Calu3 (cell line): ENCODE results near the gene SAMD5. TPM values are rescaled to one million over a fixed set of nuclear protein-coding genes. Genes with fewer than 3 reads are reported as not detected.

Source experiments
- BruUV-seq: library from RNA; stranded (reverse); fragments of 400-500 nt; replicated peaks from 2 replicates; lab custom pipeline; 2021; lab: Mats Ljungman, UMichigan
- CTCF ChIA-PET: fragments of 300-600 bp; sonication (Branson Sonifier 250); formaldehyde crosslinking; loops from one replicate; lab custom pipeline; 2022; ENCODE audit warnings: antibody characterized with exemption; lab: Charles Lee
- DNase-seq: peaks from one replicate; pipeline ENCODE4 v3.0.0; 2022
- H3K27ac Mint-ChIP-seq: one replicate; pipeline ENCODE4 v1.8.0; 2022; ENCODE audit warnings: mixed read lengths; ENCODE audit not compliant: unreplicated experiment
- H3K27me3 Mint-ChIP-seq: one replicate; pipeline ENCODE4 v1.8.0; 2022; ENCODE audit warnings: mixed read lengths; ENCODE audit not compliant: unreplicated experiment
- H3K36me3 Mint-ChIP-seq: one replicate; pipeline ENCODE4 v1.8.0; 2022; ENCODE audit warnings: mild to moderate bottlenecking, moderate library complexity, mixed read lengths; ENCODE audit not compliant: insufficient read depth, unreplicated experiment
- H3K4me1 Mint-ChIP-seq: one replicate; pipeline ENCODE4 v1.8.0; 2022; ENCODE audit warnings: mild to moderate bottlenecking, low read depth, mixed read lengths; ENCODE audit not compliant: unreplicated experiment
- H3K4me3 Mint-ChIP-seq: one replicate; pipeline ENCODE4 v1.8.0; 2022; ENCODE audit warnings: mild to moderate bottlenecking, low read depth, moderate library complexity, mixed read lengths; ENCODE audit not compliant: unreplicated experiment
- H3K9me3 Mint-ChIP-seq: one replicate; pipeline ENCODE4 v1.8.0; 2022; ENCODE audit warnings: low read depth, mixed read lengths; ENCODE audit not compliant: unreplicated experiment
- CTCF ChIP-seq: fragments of 200-600 bp; IDR thresholded peaks from one replicate; pipeline ENCODE4 v1.8.0; 2022; ENCODE audit warnings: antibody characterized with exemption; ENCODE audit not compliant: unreplicated experiment
- intact Hi-C: fragments of 100-400 bp; cut with micrococcal nuclease; formaldehyde crosslinking; loops from one replicate; pipeline ENCODE4 v1.10.0; 2022; ENCODE audit not compliant: unreplicated experiment
- total RNA-seq: library from RNA; stranded (reverse); gene quantifications from 2 replicates; pipeline ENCODE4 v1.2.3, GENCODE V29; 2022

Gene SAMD5
- total RNA-seq, 1 experiment from 2014 or later, result 0.76 TPM

- no peaks in the 10 kb centered on the region for H3K36me3 Mint-ChIP-seq
- no peak for TF ChIP-seq CTCF
- no peak overlapping the region for H3K4me3 Mint-ChIP-seq
- intact Hi-C loops, result no loop called here
- no peak for DNase-seq
- no peaks in the 10 kb centered on the region for H3K27me3 Mint-ChIP-seq
- CTCF ChIA-PET, result no interaction called here
- no peak overlapping the region for H3K27ac Mint-ChIP-seq
- H3K4me1 Mint-ChIP-seq, result no peaks in the 10 kb centered on the region
- no peaks in the 10 kb centered on the region for H3K9me3 Mint-ChIP-seq
- no TSS peak for BruUV-seq
Measured at GRCh38 chr6:147546501-147547368, 38.2 kb downstream of the SAMD5 start.

GRCh38 chr6:147547369-147547902, 38.9 kb downstream of the SAMD5 start:
- Mint-ChIP-seq H3K9me3 (no peaks in the 10 kb centered on the region), H3K27ac (no peak overlapping the region), H3K27me3 (no peaks in the 10 kb centered on the region), H3K4me1 (no peaks in the 10 kb centered on the region), H3K36me3 (no peaks in the 10 kb centered on the region), H3K4me3 (no peak overlapping the region)
- no TSS peak for BruUV-seq
- CTCF ChIA-PET, result no interaction called here
- intact Hi-C loops, result no loop called here
- TF ChIP-seq CTCF, result no peak
- DNase-seq, result no peak

- TF ChIP-seq CTCF, result no peak
- CTCF ChIA-PET, result interaction anchor here (0.5 kb wide), 1 partner anchor 152 kb away, joined by 3 read pairs; no protein-coding TSS in a partner anchor
- Mint-ChIP-seq H3K9me3 (peaks cover 2% of the 10 kb centered on the region), H3K4me3 (no peak overlapping the region), H3K27ac (no peak overlapping the region), H3K36me3 (no peaks in the 10 kb centered on the region), H3K4me1 (no peaks in the 10 kb centered on the region), H3K27me3 (no peaks in the 10 kb centered on the region)
- intact Hi-C loops, result no loop called here
- BruUV-seq, result no TSS peak
- no peak for DNase-seq
Measured at GRCh38 chr6:147548921-147549475, 40.5 kb downstream of the SAMD5 start.

- CTCF ChIA-PET, result interaction anchor here (0.5 kb wide), 1 partner anchor 152 kb away, joined by 3 read pairs; no protein-coding TSS in a partner anchor
- H3K4me3 Mint-ChIP-seq, result no peak overlapping the region
- no peak for TF ChIP-seq CTCF
- no peak for DNase-seq
- peaks cover 2% of the 10 kb centered on the region for H3K9me3 Mint-ChIP-seq
- H3K4me1 Mint-ChIP-seq, result no peaks in the 10 kb centered on the region
- no peaks in the 10 kb centered on the region for H3K36me3 Mint-ChIP-seq
- H3K27me3 Mint-ChIP-seq, result no peaks in the 10 kb centered on the region
- intact Hi-C loops, result no loop called here
- BruUV-seq, result no TSS peak
- H3K27ac Mint-ChIP-seq, result no peak overlapping the region
Measured at GRCh38 chr6:147549531-147549930, 41.0 kb downstream of the SAMD5 start.
